Dermis blood vessel endothelial cell (primary cell): ENCODE measurements around the gene QRICH1. TPM values are rescaled to one million over a fixed set of nuclear protein-coding genes. Genes with fewer than 3 reads are reported as not detected.

Source experiments
- DNase-seq: peaks from one replicate; pipeline ENCODE4 v3.0.0; 2010
- total RNA-seq: library from RNA; depleted of rRNA; stranded (reverse); fragments of >200 nt; gene quantifications from 2 replicates; pipeline ENCODE4 v1.2.3, GENCODE V29; 2014

The QRICH1 gene, protein sequence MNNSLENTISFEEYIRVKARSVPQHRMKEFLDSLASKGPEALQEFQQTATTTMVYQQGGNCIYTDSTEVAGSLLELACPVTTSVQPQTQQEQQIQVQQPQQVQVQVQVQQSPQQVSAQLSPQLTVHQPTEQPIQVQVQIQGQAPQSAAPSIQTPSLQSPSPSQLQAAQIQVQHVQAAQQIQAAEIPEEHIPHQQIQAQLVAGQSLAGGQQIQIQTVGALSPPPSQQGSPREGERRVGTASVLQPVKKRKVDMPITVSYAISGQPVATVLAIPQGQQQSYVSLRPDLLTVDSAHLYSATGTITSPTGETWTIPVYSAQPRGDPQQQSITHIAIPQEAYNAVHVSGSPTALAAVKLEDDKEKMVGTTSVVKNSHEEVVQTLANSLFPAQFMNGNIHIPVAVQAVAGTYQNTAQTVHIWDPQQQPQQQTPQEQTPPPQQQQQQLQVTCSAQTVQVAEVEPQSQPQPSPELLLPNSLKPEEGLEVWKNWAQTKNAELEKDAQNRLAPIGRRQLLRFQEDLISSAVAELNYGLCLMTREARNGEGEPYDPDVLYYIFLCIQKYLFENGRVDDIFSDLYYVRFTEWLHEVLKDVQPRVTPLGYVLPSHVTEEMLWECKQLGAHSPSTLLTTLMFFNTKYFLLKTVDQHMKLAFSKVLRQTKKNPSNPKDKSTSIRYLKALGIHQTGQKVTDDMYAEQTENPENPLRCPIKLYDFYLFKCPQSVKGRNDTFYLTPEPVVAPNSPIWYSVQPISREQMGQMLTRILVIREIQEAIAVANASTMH
- 62.0 and 110 TPM in 2 replicates for total RNA-seq

DNA sequence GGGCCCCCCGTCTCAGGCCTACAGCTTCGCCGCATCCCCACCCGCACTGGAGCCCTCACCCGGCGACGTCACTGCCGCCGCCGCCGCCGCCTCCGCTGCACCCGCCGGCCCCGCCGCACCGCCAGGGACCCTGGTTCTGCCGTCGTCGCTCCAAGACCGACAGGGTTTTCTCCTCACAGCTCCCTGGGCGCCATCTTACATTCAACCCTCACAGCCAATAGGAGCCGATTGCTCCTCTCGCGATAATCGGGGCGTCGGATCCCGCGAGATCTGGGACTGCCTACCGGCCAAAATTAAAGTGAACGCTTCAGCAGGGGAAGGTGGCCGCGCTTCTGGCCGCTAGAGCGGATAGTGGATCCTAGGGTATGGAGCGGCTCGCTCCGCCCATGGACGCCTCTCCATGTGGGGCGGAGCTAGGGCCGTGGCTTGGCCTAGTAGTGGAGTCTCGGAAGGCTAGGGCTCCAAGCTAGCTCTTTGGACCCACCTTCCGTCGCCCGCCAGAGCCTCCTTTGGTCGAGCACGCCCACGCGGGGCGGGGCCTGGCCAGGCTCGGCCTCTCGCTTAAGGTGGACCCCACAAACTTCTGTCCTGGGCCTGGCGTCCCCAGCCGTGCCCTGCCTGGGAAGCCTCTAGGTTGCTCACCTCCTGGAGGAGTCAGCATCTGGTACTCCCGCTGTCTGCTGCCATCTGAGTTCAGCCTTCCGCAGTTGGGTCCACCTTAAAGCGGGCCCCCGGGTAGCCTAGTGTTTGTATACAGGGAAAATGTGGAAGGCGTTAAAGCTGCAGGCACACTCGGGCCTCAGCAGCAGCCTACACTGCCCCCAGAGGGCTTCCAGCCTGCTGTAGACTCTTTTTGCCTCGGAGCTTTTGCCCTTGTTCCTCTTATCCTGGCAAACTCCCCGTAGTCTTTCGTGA, at the start of gene QRICH1:
Gene QRICH1, minus strand, starts transcription at position 219 of the 915 bp plus-strand sequence. CDS start 17,054 bp downstream, outside the sequence.
- peak; percentile 98 for DNase-seq

DNA sequence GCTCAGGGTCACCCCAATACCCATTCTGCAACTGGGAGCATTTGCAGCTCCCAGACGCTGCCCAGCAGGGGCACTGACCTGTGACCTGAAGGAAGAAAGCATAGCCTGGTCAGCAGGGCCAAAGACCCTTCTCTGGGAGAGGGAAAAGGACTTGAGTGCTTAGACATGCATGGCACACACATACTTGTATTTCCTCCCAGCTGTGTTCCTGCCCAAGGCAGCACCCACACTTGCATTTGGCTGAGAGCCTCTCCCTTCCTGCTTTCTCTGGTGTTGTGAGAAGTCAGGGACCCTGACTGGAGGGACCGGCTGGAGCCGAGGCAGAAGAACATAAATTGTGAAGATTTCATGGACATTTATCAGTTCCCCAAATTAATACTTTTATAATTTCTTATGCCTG, 46.2 kb upstream of the QRICH1 start:
- no peak for DNase-seq

DNA sequence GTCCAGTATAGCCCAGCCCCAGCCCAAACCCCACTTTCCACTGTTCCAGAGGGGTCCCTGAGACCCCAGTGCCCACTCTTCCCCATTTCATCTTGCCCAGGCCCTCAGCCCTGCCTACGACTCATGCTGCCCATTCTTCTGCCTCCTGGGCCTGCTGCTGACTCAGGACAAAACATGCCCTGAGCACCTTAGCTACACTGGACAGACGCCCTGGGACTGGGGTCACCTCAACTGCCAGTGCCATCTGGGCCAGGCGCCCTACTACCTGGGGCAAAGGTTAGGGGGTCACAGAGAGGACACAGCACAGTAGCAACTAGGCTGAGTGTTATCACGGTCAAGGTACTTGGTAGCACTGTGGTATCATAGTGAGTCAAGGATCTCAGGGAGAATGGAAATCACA, 41.6 kb upstream of the QRICH1 start:
- DNase-seq, result no peak

DNA sequence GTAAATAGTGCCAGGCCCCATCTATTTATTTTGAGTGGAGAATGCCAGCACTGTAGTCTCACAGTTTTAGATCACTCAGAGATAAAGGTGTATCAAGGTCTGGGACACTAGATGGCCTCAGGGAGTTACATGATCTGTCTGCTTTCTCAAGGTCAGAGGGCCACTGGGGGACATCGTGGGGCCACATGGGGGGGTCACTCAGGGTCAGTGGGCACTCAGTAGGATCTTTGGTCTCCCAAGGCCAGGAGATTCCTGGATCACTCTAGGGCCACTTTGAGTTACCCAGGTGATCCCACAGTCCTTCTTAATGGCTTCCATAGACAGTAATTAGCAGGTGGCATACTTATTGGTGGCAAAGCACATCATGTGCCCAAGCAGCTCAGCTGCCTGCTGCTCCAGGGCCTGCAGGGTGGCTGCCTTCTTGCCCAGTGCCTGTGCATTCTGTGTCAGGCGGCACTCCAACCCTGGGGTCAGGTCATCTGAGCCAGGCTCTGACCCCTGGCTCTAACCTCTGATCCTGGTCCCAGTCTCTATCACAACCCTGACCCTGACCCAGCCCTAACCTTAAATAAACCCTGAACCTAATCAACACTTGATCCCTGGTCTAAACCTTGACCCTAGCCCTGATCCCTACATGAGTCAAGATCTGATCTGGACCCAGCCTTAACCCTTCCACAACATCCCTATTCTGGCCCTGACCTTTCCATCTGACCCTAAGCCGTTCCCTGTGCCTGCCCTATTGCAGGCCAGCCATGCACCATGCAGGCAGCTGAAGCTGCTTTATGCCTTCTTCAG, 40.8 kb upstream of the QRICH1 start:
- DNase-seq, result peak; percentile 25

DNA sequence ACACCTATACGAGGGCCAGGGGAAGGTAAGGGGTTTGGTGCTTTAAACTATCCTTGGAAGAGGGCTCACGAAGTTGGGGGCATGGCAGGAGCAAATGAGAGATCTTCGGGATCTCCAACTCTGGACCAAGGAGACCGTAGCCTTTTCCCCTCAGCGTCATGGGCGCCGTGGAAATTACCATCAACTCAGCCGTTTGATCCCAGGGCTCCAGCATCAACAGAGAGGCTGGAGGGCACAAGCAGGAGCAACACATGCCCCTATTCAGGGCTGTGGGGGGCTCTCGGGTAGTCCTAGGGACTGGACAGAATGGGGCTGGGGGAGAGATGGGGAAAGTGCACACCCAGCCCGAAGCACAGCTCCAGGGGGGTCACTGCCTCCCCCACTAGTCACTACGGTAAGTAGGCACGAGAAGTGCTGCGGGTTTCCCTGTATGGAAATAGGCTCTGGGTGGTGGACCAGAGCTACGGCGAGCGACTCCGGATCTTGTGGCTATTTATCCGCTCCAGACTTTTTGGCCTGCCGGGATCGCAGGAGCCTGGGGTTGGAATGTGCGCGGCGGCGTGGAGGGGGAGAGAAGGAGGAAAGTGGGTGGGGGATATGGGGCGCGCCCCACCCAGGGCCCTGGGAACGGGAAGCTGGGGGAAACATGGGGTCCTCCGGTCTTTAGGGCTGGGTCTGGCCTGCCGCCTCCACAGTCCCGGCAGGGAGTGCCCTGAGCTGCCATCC, 39.5 kb upstream of the QRICH1 start:
- peak; percentile 95 for DNase-seq

DNA sequence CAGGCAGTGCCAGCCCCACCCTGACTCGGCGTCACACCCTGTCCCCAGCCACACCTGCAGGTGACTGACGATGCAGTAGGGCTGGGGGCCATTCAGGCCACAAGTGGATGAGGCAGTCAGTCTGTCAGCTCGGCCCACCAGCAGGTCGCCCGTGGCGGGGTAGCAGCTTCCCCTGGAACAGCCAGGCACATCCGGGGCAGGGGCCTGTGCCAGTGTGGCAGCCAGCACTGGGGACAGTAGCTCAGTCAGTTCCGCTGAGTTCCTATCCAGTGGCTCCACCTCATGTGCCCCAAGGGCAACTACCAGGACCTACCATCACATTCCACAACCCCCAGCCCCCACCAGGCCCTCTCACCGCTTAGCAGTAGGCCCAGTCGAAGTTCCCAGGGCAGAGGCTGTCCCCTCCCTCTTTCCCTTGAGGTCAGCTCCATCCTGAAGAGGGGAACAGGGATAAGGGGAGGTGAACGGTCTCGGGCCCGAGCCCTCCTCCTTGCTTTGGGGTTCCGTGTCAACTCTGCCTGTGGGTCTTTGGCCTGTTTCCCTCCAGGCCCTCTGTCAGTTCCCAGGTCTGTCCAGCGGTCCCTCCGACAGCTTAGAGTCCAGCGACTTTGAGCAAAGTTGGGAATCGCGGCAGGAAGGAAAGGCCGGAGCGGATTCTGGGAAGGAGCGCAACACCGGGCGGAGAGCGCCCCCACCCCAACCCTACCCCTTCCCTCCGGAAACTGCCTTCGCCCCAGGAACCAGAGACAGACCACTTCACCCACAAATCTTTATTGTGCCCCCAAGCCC, 38.8 kb upstream of the QRICH1 start, which contains the start of gene LAMB2:
Gene LAMB2, minus strand, starts transcription at position 614 of the 789 bp plus-strand sequence. Its CDS starts 183 bp downstream, at position 431.
- peak; percentile 90 for DNase-seq

- DNase-seq, result no peak
Observed at GRCh38 chr3:49132073-49132436, 38.2 kb upstream of the QRICH1 start.

DNA sequence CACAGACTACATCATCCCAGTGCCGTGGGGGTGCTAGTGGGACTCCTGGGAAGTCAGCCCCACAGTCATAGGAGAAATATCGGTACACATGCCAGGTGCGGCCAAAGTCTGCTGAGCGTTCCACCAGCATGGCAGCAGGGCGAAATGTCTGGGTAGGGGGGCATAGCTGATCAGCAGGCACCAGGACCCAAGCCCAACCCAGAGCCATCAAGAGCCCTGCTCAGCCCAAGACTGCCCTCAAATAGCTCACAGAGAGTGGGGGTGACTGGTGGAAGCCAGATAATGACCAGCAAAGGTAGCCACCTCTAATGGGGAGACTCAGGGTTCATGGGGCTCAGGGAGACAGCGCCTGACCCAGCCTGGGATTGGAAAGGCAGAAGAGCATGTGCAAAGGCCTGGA, 37.7 kb upstream of the QRICH1 start:
- no peak for DNase-seq

- DNase-seq, result no peak
Observed at GRCh38 chr3:49131040-49131439, 37.2 kb upstream of the QRICH1 start.

GRCh38 chr3:49124991-49125670, 31.3 kb upstream of the QRICH1 start:
- DNase-seq, result no peak

GRCh38 chr3:49124203-49124602, 30.3 kb upstream of the QRICH1 start:
- no peak for DNase-seq

GRCh38 chr3:49123687-49124086, 29.8 kb upstream of the QRICH1 start:
- DNase-seq, result no peak

GRCh38 chr3:49122886-49123545, 29.1 kb upstream of the QRICH1 start:
- DNase-seq, result no peak

GRCh38 chr3:49122451-49122850, 28.6 kb upstream of the QRICH1 start:
- DNase-seq, result no peak

DNA sequence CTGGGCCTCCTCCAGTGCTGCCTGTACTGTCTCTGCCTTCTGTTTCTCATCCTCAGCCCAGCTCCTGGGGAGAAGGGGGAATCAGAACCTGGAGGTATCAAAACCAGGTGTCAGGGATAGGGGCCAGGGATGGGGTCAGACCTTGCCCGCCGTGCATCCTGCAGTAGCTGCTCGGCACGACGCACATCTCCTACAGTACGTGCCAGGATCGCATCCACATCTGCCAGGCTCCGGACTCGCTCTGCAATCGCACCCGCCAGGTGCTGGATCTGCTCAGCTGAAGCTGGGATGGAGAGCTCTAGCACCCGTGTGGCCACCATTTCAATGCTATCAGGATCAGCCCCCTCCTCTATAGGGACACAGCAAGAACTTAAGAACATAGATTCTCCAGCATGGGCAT, 28.2 kb upstream of the QRICH1 start:
- DNase-seq, result no peak

GRCh38 chr3:49121132-49121736, 27.4 kb upstream of the QRICH1 start:
- peak; percentile 10 for DNase-seq

DNA sequence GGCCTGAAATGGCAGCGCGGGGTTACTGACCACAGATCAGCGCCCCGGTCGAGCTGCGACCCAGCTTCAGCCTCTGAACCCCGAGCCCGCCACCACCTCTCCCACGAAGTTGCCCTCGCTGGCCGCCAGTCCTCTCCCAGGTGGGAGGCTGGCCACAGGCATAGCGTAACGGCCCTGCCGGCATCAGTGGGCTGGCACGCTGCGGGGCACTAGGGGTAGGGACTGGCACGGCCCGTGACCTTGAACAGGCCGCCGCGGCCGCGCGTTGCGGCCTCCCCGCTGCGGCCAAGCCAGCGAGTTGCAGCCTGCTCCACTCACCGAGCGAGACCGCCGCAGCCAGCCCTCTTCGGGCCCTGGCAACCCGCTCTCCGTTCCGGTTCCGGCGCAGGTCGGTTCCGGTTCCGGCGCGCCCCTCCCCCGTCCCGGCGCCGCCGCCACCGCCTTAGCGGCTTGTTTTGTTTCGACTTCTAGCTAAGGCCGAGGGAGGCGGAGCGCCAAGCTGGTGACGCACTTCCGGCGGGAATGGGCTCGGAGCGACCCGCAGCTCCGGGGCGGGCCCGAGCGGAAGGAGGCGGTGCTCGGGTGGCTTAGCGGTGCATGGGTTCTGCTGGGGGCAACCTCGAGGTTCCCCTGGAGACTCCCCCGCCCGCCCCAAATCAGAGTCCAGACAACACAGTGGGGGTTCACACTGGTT, 26.7 kb upstream of the QRICH1 start, which contains the start of gene USP19:
Gene USP19, minus strand, starts transcription at position 386 of the 694 bp plus-strand sequence. CDS start 1,678 bp downstream, outside the sequence.
- DNase-seq, result peak; percentile 94

DNA sequence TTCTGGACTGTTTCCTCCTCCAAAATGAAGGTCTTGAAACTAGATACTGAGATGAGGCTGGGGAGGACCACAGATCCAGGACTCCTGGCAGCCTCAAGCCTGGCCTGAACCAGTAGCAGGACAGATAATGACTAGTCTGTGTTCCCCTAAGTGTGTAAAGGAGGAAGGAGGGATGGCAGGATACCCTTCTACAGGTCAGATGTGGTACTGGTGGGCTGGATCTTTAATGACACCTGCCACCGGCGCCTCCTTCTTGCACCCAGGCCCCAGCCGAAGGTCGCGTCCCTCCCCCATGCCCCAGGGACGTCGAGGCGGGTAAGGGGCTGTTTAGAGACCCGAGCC, 26.2 kb upstream of the QRICH1 start:
- DNase-seq, result peak; percentile 21
